Karpas-422 (cell line): ENCODE measurements around the gene CD274. TPM values are rescaled to one million over a fixed set of nuclear protein-coding genes. Genes with fewer than 3 reads are reported as not detected.
"Not testable (repeated sequence)": the region's sequence is repeated elsewhere in the genome, so short reads cannot be mapped to it uniquely, and the experiment has no call there.

Source experiments
- DNase-seq: peaks from one replicate; pipeline ENCODE4 v3.0.0-alpha.2; 2015
- H2AFZ ChIP-seq: fragments of 200-600 bp; sonication (generic); 2 replicates; pipeline ENCODE4 v1.6.1; 2014; ENCODE audit warnings: antibody characterized with exemption, low read length, mixed read lengths
- H3K27ac ChIP-seq: fragments of 200-600 bp; sonication (generic); 2 replicates; pipeline ENCODE4 v1.5.1; 2014; ENCODE audit warnings: mild to moderate bottlenecking, low read length, moderate library complexity
- H3K27me3 ChIP-seq: fragments of 200-600 bp; sonication (generic); 2 replicates; pipeline ENCODE4 v1.6.1; 2014; ENCODE audit warnings: low read length, mixed read lengths
- H3K36me3 ChIP-seq: fragments of 200-600 bp; sonication (generic); 2 replicates; pipeline ENCODE4 v1.6.1; 2014; ENCODE audit warnings: low read length, mixed read lengths; ENCODE audit not compliant: insufficient read depth
- H3K4me1 ChIP-seq: fragments of 200-600 bp; sonication (generic); 2 replicates; pipeline ENCODE4 v1.6.1; 2014; ENCODE audit warnings: mild to moderate bottlenecking, low read length, mixed read lengths
- H3K4me2 ChIP-seq: fragments of 200-600 bp; sonication (generic); 2 replicates; pipeline ENCODE4 v1.6.1; 2014; ENCODE audit warnings: low read length, low read depth, mild to moderate bottlenecking; ENCODE audit not compliant: poor library complexity, severe bottlenecking
- H3K4me3 ChIP-seq: fragments of 200-600 bp; sonication (generic); 2 replicates; pipeline ENCODE4 v1.5.1; 2014; ENCODE audit warnings: mild to moderate bottlenecking, antibody characterized with exemption, low read length, mixed read lengths
- H3K79me2 ChIP-seq: fragments of 200-600 bp; sonication (generic); 2 replicates; pipeline ENCODE4 v1.6.1; 2014; ENCODE audit warnings: mild to moderate bottlenecking, low read length, mixed read lengths
- H3K9ac ChIP-seq: fragments of 200-600 bp; sonication (generic); 2 replicates; pipeline ENCODE4 v1.6.0; 2014; ENCODE audit warnings: low read length
- H3K9me2 ChIP-seq: fragments of 200-600 bp; sonication (generic), shearing (Covaris generic); replicated peaks from 2 replicates; pipeline ENCODE4 v1.6.0; 2014; ENCODE audit warnings: mild to moderate bottlenecking, low read length, moderate library complexity; ENCODE audit not compliant: insufficient read depth
- H3K9me3 ChIP-seq: fragments of 300-700, 200-600 bp; sonication (generic); 2 replicates; pipeline ENCODE4 v1.6.1; 2014; ENCODE audit warnings: low read length, mixed read lengths
- H4K20me1 ChIP-seq: fragments of 200-600 bp; sonication (generic); 2 replicates; pipeline ENCODE4 v1.6.1; 2014; ENCODE audit warnings: mild to moderate bottlenecking, antibody characterized with exemption, low read length, low read depth; ENCODE audit not compliant: insufficient read depth
- total RNA-seq: library from RNA; depleted of rRNA; stranded (reverse); fragments of >200 nt; shearing (Covaris generic); gene quantifications from 2 replicates; pipeline ENCODE4 v1.2.3, GENCODE V29; 2014; ENCODE audit warnings: low replicate concordance

Gene CD274
- total RNA-seq, 1 experiment from 2014 or later = 0.11 TPM

- H2AFZ ChIP-seq = no peak overlapping the region
- H4K20me1 ChIP-seq = no peaks in the 10 kb centered on the region
- no peak overlapping the region for H3K4me3 ChIP-seq
- peaks cover 13% of the 10 kb centered on the region for H3K4me1 ChIP-seq
- no peaks in the 10 kb centered on the region for H3K27me3 ChIP-seq
- H3K9me2 ChIP-seq = no peaks in the 10 kb centered on the region
- H3K79me2 ChIP-seq = no peaks in the 10 kb centered on the region
- no peak overlapping the region for H3K9ac ChIP-seq
- H3K4me2 ChIP-seq = no peak overlapping the region
- peak; percentile 76 for DNase-seq
- H3K27ac ChIP-seq = no peak overlapping the region
- no peaks in the 10 kb centered on the region for H3K9me3 ChIP-seq
- no peaks in the 10 kb centered on the region for H3K36me3 ChIP-seq
Observed at GRCh38 chr9:5442400-5443011, 7.8 kb upstream of the CD274 start.

GRCh38 chr9:5443850-5444249 lies 6.5 kb upstream of the CD274 start:
- Histone ChIP-seq H3K9me2 (no peaks in the 10 kb centered on the region), H3K4me1 (peaks cover 4% of the 10 kb centered on the region), H3K36me3 (no peaks in the 10 kb centered on the region), H3K4me2 (no peak overlapping the region), H3K4me3 (no peak overlapping the region), H3K9ac (no peak overlapping the region), H3K9me3 (no peaks in the 10 kb centered on the region), H3K27me3 (no peaks in the 10 kb centered on the region), H2AFZ (no peak overlapping the region), H3K79me2 (no peaks in the 10 kb centered on the region), H4K20me1 (no peaks in the 10 kb centered on the region), H3K27ac (no peak overlapping the region)
- no peak for DNase-seq

GRCh38 chr9:5445096-5445495 lies 5.2 kb upstream of the CD274 start:
- not testable (repeated sequence) for H3K27me3 ChIP-seq, H3K9me2 ChIP-seq, H3K9me3 ChIP-seq, H3K79me2 ChIP-seq, DNase-seq, H4K20me1 ChIP-seq, H3K4me3 ChIP-seq, H3K36me3 ChIP-seq, H3K9ac ChIP-seq, H3K27ac ChIP-seq, H3K4me1 ChIP-seq, H2AFZ ChIP-seq, H3K4me2 ChIP-seq

DNA sequence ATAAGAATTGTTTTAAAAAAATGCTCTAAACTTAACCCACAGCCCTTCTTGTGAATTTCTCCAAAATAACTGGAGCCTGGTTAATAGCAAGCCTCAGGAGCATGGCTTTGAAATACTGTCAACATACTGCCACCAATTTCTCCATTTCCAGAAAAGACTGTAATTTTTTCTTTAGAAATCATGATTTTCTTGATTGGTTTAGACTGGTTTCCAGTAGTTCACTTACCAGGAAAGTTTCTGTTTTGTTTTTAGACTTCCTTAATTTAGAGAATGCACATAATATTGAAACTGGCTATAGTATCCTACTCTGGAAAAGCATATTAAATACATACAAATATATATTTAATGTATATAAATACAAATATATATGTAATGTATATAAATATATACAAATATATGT lies 4.5 kb upstream of the CD274 start:
- H3K9ac ChIP-seq = no peak overlapping the region
- H3K36me3 ChIP-seq = no peaks in the 10 kb centered on the region
- H3K9me3 ChIP-seq = no peaks in the 10 kb centered on the region
- H2AFZ ChIP-seq = no peak overlapping the region
- no peak overlapping the region for H3K4me3 ChIP-seq
- H4K20me1 ChIP-seq = no peaks in the 10 kb centered on the region
- H3K4me2 ChIP-seq = no peak overlapping the region
- no peaks in the 10 kb centered on the region for H3K9me2 ChIP-seq
- H3K27ac ChIP-seq = no peak overlapping the region
- H3K79me2 ChIP-seq = no peaks in the 10 kb centered on the region
- no peaks in the 10 kb centered on the region for H3K27me3 ChIP-seq
- DNase-seq = no peak
- peaks cover 13% of the 10 kb centered on the region for H3K4me1 ChIP-seq

DNA sequence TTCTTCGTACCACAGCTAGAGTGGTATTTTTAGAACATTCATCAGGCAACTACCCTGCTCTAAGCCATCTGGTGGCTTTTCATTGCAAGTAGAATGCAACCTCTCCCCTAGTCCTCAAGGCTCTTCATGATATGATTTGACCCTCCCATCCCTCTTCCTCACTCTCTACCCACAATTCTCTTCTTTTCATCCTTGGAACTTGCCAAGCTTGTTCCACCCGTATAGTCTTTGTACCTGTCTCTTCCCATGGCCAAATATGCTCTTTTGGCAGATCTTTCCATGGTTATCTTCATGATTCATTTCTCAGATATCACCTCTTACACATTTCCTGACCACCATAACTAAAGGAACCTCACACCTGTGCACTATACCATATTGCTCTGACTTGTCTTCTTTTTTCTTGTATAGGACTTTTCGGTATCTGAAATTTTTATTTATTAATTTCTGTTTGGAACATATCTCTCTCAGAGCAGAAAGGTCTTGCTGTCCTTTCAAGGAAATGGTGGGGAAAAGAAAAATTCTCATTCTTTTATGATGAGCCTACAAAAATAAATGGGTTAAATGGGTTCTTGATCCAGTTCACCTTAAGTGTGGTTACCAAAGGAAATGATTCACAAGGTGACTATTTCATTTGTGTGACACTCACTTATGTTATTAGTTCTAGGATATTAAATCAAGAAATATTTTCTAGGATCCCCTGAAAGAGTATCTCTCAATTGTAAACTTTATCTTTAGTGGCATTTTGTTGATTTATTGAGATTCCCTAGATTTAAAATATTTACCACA lies 3.7 kb upstream of the CD274 start:
- Histone ChIP-seq H3K9ac (no peak overlapping the region), H3K79me2 (no peaks in the 10 kb centered on the region), H3K27me3 (no peaks in the 10 kb centered on the region), H3K4me3 (no peak overlapping the region), H4K20me1 (no peaks in the 10 kb centered on the region), H3K4me2 (no peak overlapping the region), H3K9me3 (no peaks in the 10 kb centered on the region), H2AFZ (no peak overlapping the region), H3K4me1 (peaks cover 21% of the 10 kb centered on the region), H3K36me3 (no peaks in the 10 kb centered on the region), H3K27ac (no peak overlapping the region), H3K9me2 (no peaks in the 10 kb centered on the region)
- DNase-seq = no peak

DNA sequence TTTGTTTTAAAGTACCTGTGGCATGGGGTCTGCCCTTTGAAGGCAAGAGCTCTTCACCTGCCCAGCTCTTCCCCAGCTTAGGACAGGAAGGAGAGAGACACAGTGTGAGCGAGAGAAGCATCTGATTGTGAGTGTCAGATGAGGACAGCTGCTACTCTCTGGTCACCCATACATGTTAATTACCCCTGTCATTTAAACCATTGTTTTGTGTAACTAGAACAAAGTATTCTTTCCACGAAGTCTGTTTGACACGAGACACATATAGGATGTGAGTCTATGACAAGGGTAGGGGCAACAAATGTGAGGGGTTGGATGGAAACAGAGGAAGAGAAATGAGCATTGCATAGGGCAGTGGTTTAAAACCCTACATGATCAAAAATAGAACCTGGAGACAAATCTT lies 3.0 kb upstream of the CD274 start:
- no peaks in the 10 kb centered on the region for H3K9me2 ChIP-seq
- H3K9me3 ChIP-seq = no peaks in the 10 kb centered on the region
- no peaks in the 10 kb centered on the region for H4K20me1 ChIP-seq
- H3K4me2 ChIP-seq = no peak overlapping the region
- no peaks in the 10 kb centered on the region for H3K36me3 ChIP-seq
- H3K27ac ChIP-seq = no peak overlapping the region
- peaks cover 22% of the 10 kb centered on the region for H3K4me1 ChIP-seq
- H3K27me3 ChIP-seq = no peaks in the 10 kb centered on the region
- H3K9ac ChIP-seq = no peak overlapping the region
- no peak overlapping the region for H3K4me3 ChIP-seq
- H2AFZ ChIP-seq = no peak overlapping the region
- H3K79me2 ChIP-seq = no peaks in the 10 kb centered on the region
- no peak for DNase-seq

GRCh38 chr9:5448016-5448415 lies 2.3 kb upstream of the CD274 start:
- Histone ChIP-seq H3K79me2 (no peaks in the 10 kb centered on the region), H3K27me3 (no peaks in the 10 kb centered on the region), H3K27ac (no peak overlapping the region), H2AFZ (no peak overlapping the region), H3K9ac (no peak overlapping the region), H3K4me2 (no peak overlapping the region), H3K4me1 (peaks cover 22% of the 10 kb centered on the region), H4K20me1 (no peaks in the 10 kb centered on the region), H3K36me3 (no peaks in the 10 kb centered on the region), H3K9me2 (no peaks in the 10 kb centered on the region), H3K9me3 (no peaks in the 10 kb centered on the region), H3K4me3 (no peak overlapping the region)
- DNase-seq = no peak

- Histone ChIP-seq H3K79me2 (no peaks in the 10 kb centered on the region), H2AFZ (no peak overlapping the region), H3K4me3 (no peak overlapping the region), H3K9me2 (no peaks in the 10 kb centered on the region), H3K4me1 (peaks cover 22% of the 10 kb centered on the region), H3K27me3 (no peaks in the 10 kb centered on the region), H4K20me1 (no peaks in the 10 kb centered on the region), H3K9ac (no peak overlapping the region), H3K9me3 (no peaks in the 10 kb centered on the region), H3K4me2 (no peak overlapping the region), H3K27ac (no peak overlapping the region), H3K36me3 (no peaks in the 10 kb centered on the region)
- no peak for DNase-seq
Observed at GRCh38 chr9:5448461-5449435, 1.6 kb upstream of the CD274 start.
